ENCODE results near the gene CRYBG3. TPM values are rescaled to one million over a fixed set of nuclear protein-coding genes. Genes with fewer than 3 reads are reported as not detected.

Gene CRYBG3
- total RNA-seq, 8 experiments from 2014 or later, result 4.7 to 14.3 (median 10.8) TPM

Other genes starting within 250 kb of the CRYBG3 start
- 10 to 100 TPM in 5 of 8 experiments, 1 to 10 TPM in 3; 6.5 to 15.5 (median 12.0) TPM for gene ARL6, start 57.3 kb upstream of the CRYBG3 start, total RNA-seq
- 100 to 1,000 TPM in 2 of 8 experiments, 10 to 100 TPM in 6; 11.0 to 275 (median 25.4) TPM for gene RIOX2, start 150.4 kb downstream of the CRYBG3 start, total RNA-seq
- gene GABRR3, start 213.3 kb downstream of the CRYBG3 start, total RNA-seq, result 1 to 10 TPM in 1 of 8 experiments, under 1 TPM in 5, not detected in 2; 0.09 to 1.1 (median 0.31) TPM